DND-41 (cell line): ENCODE data around the gene PGBD5.

Source experiments
- ATAC-seq: fragments of 200-7000 bp; cut with Tn5 transposase; 3 replicates; pipeline ENCODE4 v1.9.1; 2021; ENCODE audit warnings: low read depth; ENCODE audit not compliant: insufficient read depth
- DNase-seq: peaks from one replicate; pipeline ENCODE4 v3.0.0-alpha.2; 2020
- H2AFZ ChIP-seq: 2 replicates; pipeline ENCODE4 v1.6.0; 2012; ENCODE audit warnings: low read depth, low read length
- H3K27ac ChIP-seq: 2 replicates; pipeline ENCODE4 v1.5.1; 2012; ENCODE audit warnings: low read length, inconsistent platforms
- H3K27me3 ChIP-seq: fragments of 200-600 bp; sonication (generic); 2 replicates; pipeline ENCODE4 v1.6.0; 2012; ENCODE audit warnings: low read length, mild to moderate bottlenecking, inconsistent platforms; ENCODE audit not compliant: insufficient read depth, poor library complexity
- H3K36me3 ChIP-seq: 2 replicates; pipeline ENCODE4 v1.5.1; 2012; ENCODE audit warnings: low read length, inconsistent platforms; ENCODE audit not compliant: insufficient read depth
- H3K4me1 ChIP-seq: 2 replicates; pipeline ENCODE4 v1.5.1; 2012; ENCODE audit warnings: mild to moderate bottlenecking, low read length; ENCODE audit not compliant: insufficient read depth
- H3K4me2 ChIP-seq: 2 replicates; pipeline ENCODE4 v1.6.0; 2012; ENCODE audit warnings: mild to moderate bottlenecking, moderate library complexity, low read length, inconsistent platforms; ENCODE audit not compliant: insufficient read depth
- H3K4me3 ChIP-seq, 2 experiments: fragments of 200-600 bp in 1 of 2; shearing (Covaris generic) in 1 of 2; 2 replicates each; pipeline ENCODE4 v1.5.1; 2012 to 2016; ENCODE audit warnings: inconsistent platforms in 2 of 2, low read length in 2 of 2, mild to moderate bottlenecking in 2 of 2, low read depth in 1 of 2, moderate library complexity in 1 of 2
- H3K79me2 ChIP-seq: 2 replicates; pipeline ENCODE4 v1.6.0; 2012; ENCODE audit warnings: low read length, inconsistent platforms; ENCODE audit not compliant: insufficient read depth
- H3K9ac ChIP-seq: 2 replicates; pipeline ENCODE4 v1.6.0; 2012; ENCODE audit warnings: low read depth, mild to moderate bottlenecking, inconsistent platforms, low read length, moderate library complexity
- H3K9me3 ChIP-seq: 2 replicates; pipeline ENCODE4 v1.5.1; 2012; ENCODE audit warnings: low read length, moderate library complexity, mild to moderate bottlenecking, inconsistent platforms; ENCODE audit not compliant: insufficient read depth, severe bottlenecking
- H4K20me1 ChIP-seq: 2 replicates; pipeline ENCODE4 v1.6.0; 2012; ENCODE audit warnings: low read length; ENCODE audit not compliant: insufficient read depth
- EZH2 ChIP-seq: IDR thresholded peaks from 3 replicates; pipeline ENCODE4 v1.6.1; 2012; ENCODE audit warnings: borderline replicate concordance, low read depth, mild to moderate bottlenecking, moderate library complexity, low read length, inconsistent platforms; ENCODE audit not compliant: severe bottlenecking
- TF ChIP-seq, protein P1 (sequence below): IDR thresholded peaks from 2 replicates; pipeline ENCODE4 v1.5.1; 2012; ENCODE audit warnings: borderline replicate concordance, low read length, moderate library complexity, mild to moderate bottlenecking; ENCODE audit not compliant: poor library complexity, severe bottlenecking; ENCODE audit errors: extremely low read depth

PGBD5 gene

DNA sequence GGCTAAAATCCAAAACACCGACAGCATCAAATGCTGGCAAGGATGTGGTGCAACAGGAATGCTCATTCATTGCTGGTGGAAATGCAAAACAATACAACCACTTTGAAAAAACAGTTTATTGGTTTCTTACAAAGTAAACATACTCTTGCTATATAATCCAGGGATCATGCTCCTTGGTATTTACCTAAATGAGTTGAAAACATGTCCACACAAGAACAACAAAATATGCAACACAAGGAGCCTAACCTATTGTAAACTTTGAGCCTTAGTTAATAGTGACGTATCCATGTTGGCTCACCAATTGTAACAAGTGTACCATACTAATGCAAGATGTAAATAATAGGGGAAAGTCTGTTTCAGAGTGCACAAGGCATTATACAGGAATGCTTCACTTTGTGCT is 37.2 kb upstream of the PGBD5 start:
- Histone ChIP-seq H3K4me3 (no peak overlapping the region), H3K4me2 (no peak overlapping the region), H3K27me3 (peaks cover 32% of the 10 kb centered on the region), H3K36me3 (no peaks in the 10 kb centered on the region), H3K4me1 (no peaks in the 10 kb centered on the region), H3K27ac (no peak overlapping the region), H2AFZ (no peak overlapping the region), H4K20me1 (no peaks in the 10 kb centered on the region), H3K9me3 (no peaks in the 10 kb centered on the region), H3K9ac (no peak overlapping the region), H3K79me2 (no peaks in the 10 kb centered on the region)
- DNase-seq: no peak
- TF ChIP-seq EZH2: no peak
- TF ChIP-seq, protein P1, sequence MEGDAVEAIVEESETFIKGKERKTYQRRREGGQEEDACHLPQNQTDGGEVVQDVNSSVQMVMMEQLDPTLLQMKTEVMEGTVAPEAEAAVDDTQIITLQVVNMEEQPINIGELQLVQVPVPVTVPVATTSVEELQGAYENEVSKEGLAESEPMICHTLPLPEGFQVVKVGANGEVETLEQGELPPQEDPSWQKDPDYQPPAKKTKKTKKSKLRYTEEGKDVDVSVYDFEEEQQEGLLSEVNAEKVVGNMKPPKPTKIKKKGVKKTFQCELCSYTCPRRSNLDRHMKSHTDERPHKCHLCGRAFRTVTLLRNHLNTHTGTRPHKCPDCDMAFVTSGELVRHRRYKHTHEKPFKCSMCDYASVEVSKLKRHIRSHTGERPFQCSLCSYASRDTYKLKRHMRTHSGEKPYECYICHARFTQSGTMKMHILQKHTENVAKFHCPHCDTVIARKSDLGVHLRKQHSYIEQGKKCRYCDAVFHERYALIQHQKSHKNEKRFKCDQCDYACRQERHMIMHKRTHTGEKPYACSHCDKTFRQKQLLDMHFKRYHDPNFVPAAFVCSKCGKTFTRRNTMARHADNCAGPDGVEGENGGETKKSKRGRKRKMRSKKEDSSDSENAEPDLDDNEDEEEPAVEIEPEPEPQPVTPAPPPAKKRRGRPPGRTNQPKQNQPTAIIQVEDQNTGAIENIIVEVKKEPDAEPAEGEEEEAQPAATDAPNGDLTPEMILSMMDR: no peak
- no peak for ATAC-seq

DNA sequence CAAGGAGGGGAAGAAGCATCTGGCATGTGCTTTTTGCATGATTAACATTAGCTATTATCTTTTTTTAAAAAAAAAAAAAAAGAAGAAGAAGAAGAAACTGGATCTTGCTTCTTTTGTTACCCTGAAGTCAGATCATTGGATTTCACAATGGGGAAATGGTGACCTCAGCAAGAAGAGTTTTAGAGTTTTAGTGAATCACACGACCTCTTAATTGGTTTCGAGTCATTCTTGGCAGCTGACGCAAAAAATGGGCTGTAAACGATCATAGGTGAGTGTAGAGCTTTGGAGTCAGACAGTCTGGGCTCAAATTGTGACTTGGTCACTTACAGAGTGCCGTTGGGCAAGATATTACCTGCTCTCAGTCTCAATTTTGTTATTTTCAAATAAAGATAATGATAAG is 33.3 kb upstream of the PGBD5 start:
- Histone ChIP-seq H3K4me2 (no peak overlapping the region), H3K27ac (no peak overlapping the region), H3K9ac (no peak overlapping the region), H4K20me1 (no peaks in the 10 kb centered on the region), H3K4me1 (no peaks in the 10 kb centered on the region), H2AFZ (no peak overlapping the region), H3K4me3 (no peak overlapping the region), H3K36me3 (no peaks in the 10 kb centered on the region), H3K79me2 (no peaks in the 10 kb centered on the region), H3K27me3 (peaks cover 36% of the 10 kb centered on the region), H3K9me3 (no peaks in the 10 kb centered on the region)
- no peak for ATAC-seq
- DNase-seq: no peak
- TF ChIP-seq EZH2: no peak
- TF ChIP-seq, protein P1: no peak

DNA sequence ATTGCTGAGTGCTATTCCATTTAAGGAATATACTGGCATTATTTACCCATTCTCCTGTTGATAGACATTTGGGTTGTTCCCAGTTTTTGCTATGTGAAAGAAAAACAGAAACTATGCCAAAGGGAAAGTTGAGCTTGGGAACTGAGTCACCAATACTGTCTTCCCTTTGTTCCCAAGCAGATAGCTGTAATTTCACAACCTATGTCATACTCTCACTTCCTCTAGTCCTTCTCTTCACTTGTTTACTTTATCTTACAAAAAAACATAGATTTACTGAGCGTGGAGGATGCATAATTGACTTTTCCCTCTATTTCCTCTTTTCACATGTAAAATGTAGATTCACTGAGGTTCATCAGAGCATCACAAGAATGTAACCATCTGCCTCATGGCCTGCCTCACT is 32.4 kb upstream of the PGBD5 start:
- Histone ChIP-seq H3K27me3 (peaks cover 36% of the 10 kb centered on the region), H3K4me1 (no peaks in the 10 kb centered on the region), H3K79me2 (no peaks in the 10 kb centered on the region), H3K4me3 (no peak overlapping the region), H3K9me3 (no peaks in the 10 kb centered on the region), H2AFZ (no peak overlapping the region), H3K36me3 (no peaks in the 10 kb centered on the region), H4K20me1 (no peaks in the 10 kb centered on the region), H3K9ac (no peak overlapping the region), H3K27ac (no peak overlapping the region), H3K4me2 (no peak overlapping the region)
- no peak for DNase-seq
- TF ChIP-seq, protein P1: no peak
- TF ChIP-seq EZH2: no peak
- no peak for ATAC-seq

DNA sequence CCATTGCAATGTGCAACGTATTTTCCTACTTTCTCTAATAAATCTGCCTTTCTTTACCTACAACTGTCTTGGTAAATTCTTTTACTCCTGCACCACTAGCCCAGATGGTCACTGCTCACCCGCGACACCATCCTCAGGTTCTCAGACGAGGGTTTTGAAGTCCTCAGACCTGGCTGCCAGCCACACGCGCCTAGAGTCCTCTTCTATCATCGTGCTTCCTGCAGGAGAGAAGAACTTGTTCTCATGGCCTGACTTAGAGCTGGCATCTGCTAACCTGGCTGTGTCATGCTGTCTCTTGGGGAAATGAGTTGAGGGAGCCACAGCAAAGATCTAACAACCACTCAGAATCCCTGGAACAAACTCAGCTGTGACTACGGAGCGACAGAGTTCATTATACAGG is 30.3 kb upstream of the PGBD5 start:
- Histone ChIP-seq H3K9ac (no peak overlapping the region), H3K79me2 (no peaks in the 10 kb centered on the region), H3K4me1 (no peaks in the 10 kb centered on the region), H3K27me3 (peaks cover 26% of the 10 kb centered on the region), H3K4me2 (no peak overlapping the region), H3K36me3 (no peaks in the 10 kb centered on the region), H3K4me3 (no peak overlapping the region), H3K9me3 (no peaks in the 10 kb centered on the region), H3K27ac (no peak overlapping the region), H2AFZ (no peak overlapping the region), H4K20me1 (no peaks in the 10 kb centered on the region)
- TF ChIP-seq EZH2: no peak
- TF ChIP-seq, protein P1: no peak
- ATAC-seq (no peak), DNase-seq (no peak)
